Stimulated activated CD8-positive, alpha-beta memory T cell treated with anti-CD3 and anti-CD28 coated beads, Interleukin-15, amount 100 ng/mL, for 24 hours (primary cell): ENCODE data around the gene SPRR2G.
"Not testable (repeated sequence)": the region's sequence is repeated elsewhere in the genome, so short reads cannot be mapped to it uniquely, and the experiment has no call there.

Experiments
- DNase-seq: peaks from one replicate; pipeline ENCODE4 v3.0.0-alpha.2; 2020; ENCODE audit warnings: low read depth

Gene SPRR2G

DNA sequence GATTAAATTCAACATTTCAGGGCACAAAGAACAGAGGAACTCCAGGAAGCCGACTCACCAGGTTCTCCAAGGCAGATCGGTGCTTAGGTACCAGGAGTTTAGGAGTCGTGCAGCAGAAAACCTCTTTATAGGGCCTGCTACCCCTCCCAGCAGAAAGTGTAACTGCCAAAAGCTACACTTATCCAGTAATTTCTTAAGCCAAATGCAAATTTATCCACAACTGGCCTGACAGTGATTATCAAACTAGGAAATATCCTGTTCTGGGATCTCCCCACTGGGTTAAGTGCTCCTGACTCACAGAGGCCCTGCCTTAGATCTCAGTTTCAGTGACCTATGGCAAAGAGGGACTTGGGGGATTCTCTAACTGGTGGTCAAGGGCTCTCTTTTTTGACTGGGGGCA, 37.3 kb downstream of the SPRR2G start, which contains the start of gene SPRR2F:
SPRR2F (minus strand) TSS at position 101 of the 400 bp plus-strand sequence. CDS start 783 bp downstream, outside the sequence.
- DNase-seq = no peak

GRCh38 chr1:153112454-153112853, 38.2 kb downstream of the SPRR2G start:
- DNase-seq = not testable (repeated sequence)

GRCh38 chr1:153100245-153100644, 50.4 kb downstream of the SPRR2G start:
- DNase-seq = no peak
